WTC11 (cell line): ENCODE results near the gene TBX3. TPM values are rescaled to one million over a fixed set of nuclear protein-coding genes. Genes with fewer than 3 reads are reported as not detected.

Source experiments
- ATAC-seq: fragments of 200-7000 bp; cut with Tn5 transposase; 2 replicates; pipeline ENCODE4 v1.10.0; 2021; ENCODE audit warnings: mild to moderate bottlenecking, moderate library complexity
- CTCF ChIA-PET: fragments of 300-600 bp; sonication (Branson Sonifier 250); formaldehyde crosslinking; loops from one replicate; lab custom pipeline; 2021; ENCODE audit warnings: antibody characterized with exemption; lab: Charles Lee
- POLR2A ChIA-PET: fragments of 350-600 bp; sonication (Branson Sonifier 250); formaldehyde crosslinking; loops from one replicate; lab custom pipeline; 2021; ENCODE audit warnings: antibody characterized with exemption; lab: Charles Lee
- DNase-seq: peaks from one replicate; pipeline ENCODE4 v3.0.0; 2021; ENCODE audit warnings: low spot score
- H3K27ac Mint-ChIP-seq: 2 replicates; pipeline ENCODE4 v1.8.0; 2021; ENCODE audit warnings: mixed read lengths
- H3K27me3 Mint-ChIP-seq: 2 replicates; pipeline ENCODE4 v1.8.0; 2021; ENCODE audit warnings: low read depth, mild to moderate bottlenecking, moderate library complexity, mixed read lengths
- H3K36me3 Mint-ChIP-seq: 2 replicates; pipeline ENCODE4 v1.8.0; 2021; ENCODE audit warnings: mixed read lengths
- H3K4me1 Mint-ChIP-seq: 2 replicates; pipeline ENCODE4 v1.8.0; 2022; ENCODE audit warnings: mixed read lengths
- H3K4me3 Mint-ChIP-seq: 2 replicates; pipeline ENCODE4 v1.8.0; 2021; ENCODE audit warnings: mild to moderate bottlenecking, moderate library complexity, mixed read lengths
- H3K9me3 Mint-ChIP-seq: 2 replicates; pipeline ENCODE4 v1.8.0; 2021; ENCODE audit warnings: mixed read lengths
- ATF1 ChIP-seq: sonication (generic); formaldehyde crosslinking; IDR thresholded peaks from 2 replicates; pipeline ENCODE4 v1.8.1; 2023; ENCODE audit warnings: mild to moderate bottlenecking, moderate library complexity, missing genetic modification reagents
- CBFB ChIP-seq: sonication (generic); formaldehyde crosslinking; IDR thresholded peaks from 2 replicates; pipeline ENCODE4 v1.8.1; 2022; ENCODE audit warnings: mild to moderate bottlenecking, low read depth, missing genetic modification reagents
- GABPB1 ChIP-seq: sonication (generic); formaldehyde crosslinking; IDR thresholded peaks from 2 replicates; pipeline ENCODE4 v1.8.1; 2023; ENCODE audit warnings: mild to moderate bottlenecking, missing genetic modification reagents
- GRHL2 ChIP-seq: fragments of 250-450 bp; sonication (Bioruptor Pico); IDR thresholded peaks from 2 replicates; pipeline ENCODE4 v1.8.0; 2022; ENCODE audit warnings: mild to moderate bottlenecking, moderate library complexity; ENCODE audit not compliant: insufficient replicate concordance, severe bottlenecking
- IRF2 ChIP-seq: sonication (generic); formaldehyde crosslinking; IDR thresholded peaks from 2 replicates; pipeline ENCODE4 v1.8.0; 2022; ENCODE audit warnings: low read depth, missing genetic modification reagents, borderline replicate concordance
- MXD4 ChIP-seq: fragments of 250-450 bp; sonication (Bioruptor Pico); IDR thresholded peaks from 2 replicates; pipeline ENCODE4 v1.8.0; 2021; ENCODE audit warnings: mild to moderate bottlenecking, moderate library complexity, borderline replicate concordance
- NFATC4 ChIP-seq: fragments of 250-450 bp; sonication (Bioruptor Pico); IDR thresholded peaks from 2 replicates; pipeline ENCODE4 v1.9.0; 2021; ENCODE audit warnings: mild to moderate bottlenecking
- NR3C1 ChIP-seq: sonication (generic); formaldehyde crosslinking; conservative IDR thresholded peaks from 2 replicates; pipeline ENCODE4 v1.8.1; 2023; ENCODE audit warnings: low read depth, mild to moderate bottlenecking, missing genetic modification reagents
- RELA ChIP-seq: sonication (generic); formaldehyde crosslinking; IDR thresholded peaks from 2 replicates; pipeline ENCODE4 v1.8.1; 2022; ENCODE audit warnings: missing genetic modification reagents, mild to moderate bottlenecking, borderline replicate concordance
- SMAD3 ChIP-seq: sonication (generic); formaldehyde crosslinking; IDR thresholded peaks from 2 replicates; pipeline ENCODE4 v1.8.0; 2022; ENCODE audit warnings: missing genetic modification reagents, mild to moderate bottlenecking, borderline replicate concordance
- SOX15 ChIP-seq: fragments of 250-450 bp; sonication (Bioruptor Pico); IDR thresholded peaks from 2 replicates; pipeline ENCODE4 v1.9.0; 2021; ENCODE audit warnings: mild to moderate bottlenecking
- ZNF263 ChIP-seq: sonication (generic); formaldehyde crosslinking; IDR thresholded peaks from 2 replicates; pipeline ENCODE4 v1.8.1; 2022; ENCODE audit warnings: low read depth, mild to moderate bottlenecking, moderate library complexity, missing genetic modification reagents
- ZNF423 ChIP-seq: fragments of 250-450 bp; sonication (Bioruptor Pico); IDR thresholded peaks from 2 replicates; pipeline ENCODE4 v2.1.2; 2022; ENCODE audit warnings: mild to moderate bottlenecking, moderate library complexity
- total RNA-seq: library from RNA; stranded (reverse); gene quantifications from 3 replicates; pipeline ENCODE4 v1.2.3, GENCODE V29; 2021
- TF ChIP-seq, protein P1 (sequence below): sonication (generic); formaldehyde crosslinking; IDR thresholded peaks from 2 replicates; pipeline ENCODE4 v1.8.0; 2023; ENCODE audit warnings: missing genetic modification reagents
- TF ChIP-seq, protein P2 (sequence below): sonication (generic); formaldehyde crosslinking; IDR thresholded peaks from 2 replicates; pipeline ENCODE4 v1.8.0; 2022; ENCODE audit warnings: mild to moderate bottlenecking, missing genetic modification reagents
- TF ChIP-seq, protein P3 (sequence below): sonication (generic); formaldehyde crosslinking; IDR thresholded peaks from 2 replicates; pipeline ENCODE4 v1.8.1; 2022; ENCODE audit warnings: low read depth, missing genetic modification reagents, borderline replicate concordance
- TF ChIP-seq, protein P4 (sequence below): sonication (generic); formaldehyde crosslinking; IDR thresholded peaks from 2 replicates; pipeline ENCODE4 v1.8.1; 2023; ENCODE audit warnings: mild to moderate bottlenecking, missing genetic modification reagents
- TF ChIP-seq, protein P5 (sequence below): sonication (generic); formaldehyde crosslinking; IDR thresholded peaks from 2 replicates; pipeline ENCODE4 v1.8.0; 2022; ENCODE audit warnings: mild to moderate bottlenecking, missing genetic modification reagents
- TF ChIP-seq, protein P6 (sequence below): fragments of 250-450 bp; sonication (Bioruptor Pico); IDR thresholded peaks from 2 replicates; pipeline ENCODE4 v1.9.0; 2021; ENCODE audit warnings: mild to moderate bottlenecking, borderline replicate concordance

TBX3 gene
- total RNA-seq, 1 experiment from 2014 or later: 2.2 TPM

DNA sequence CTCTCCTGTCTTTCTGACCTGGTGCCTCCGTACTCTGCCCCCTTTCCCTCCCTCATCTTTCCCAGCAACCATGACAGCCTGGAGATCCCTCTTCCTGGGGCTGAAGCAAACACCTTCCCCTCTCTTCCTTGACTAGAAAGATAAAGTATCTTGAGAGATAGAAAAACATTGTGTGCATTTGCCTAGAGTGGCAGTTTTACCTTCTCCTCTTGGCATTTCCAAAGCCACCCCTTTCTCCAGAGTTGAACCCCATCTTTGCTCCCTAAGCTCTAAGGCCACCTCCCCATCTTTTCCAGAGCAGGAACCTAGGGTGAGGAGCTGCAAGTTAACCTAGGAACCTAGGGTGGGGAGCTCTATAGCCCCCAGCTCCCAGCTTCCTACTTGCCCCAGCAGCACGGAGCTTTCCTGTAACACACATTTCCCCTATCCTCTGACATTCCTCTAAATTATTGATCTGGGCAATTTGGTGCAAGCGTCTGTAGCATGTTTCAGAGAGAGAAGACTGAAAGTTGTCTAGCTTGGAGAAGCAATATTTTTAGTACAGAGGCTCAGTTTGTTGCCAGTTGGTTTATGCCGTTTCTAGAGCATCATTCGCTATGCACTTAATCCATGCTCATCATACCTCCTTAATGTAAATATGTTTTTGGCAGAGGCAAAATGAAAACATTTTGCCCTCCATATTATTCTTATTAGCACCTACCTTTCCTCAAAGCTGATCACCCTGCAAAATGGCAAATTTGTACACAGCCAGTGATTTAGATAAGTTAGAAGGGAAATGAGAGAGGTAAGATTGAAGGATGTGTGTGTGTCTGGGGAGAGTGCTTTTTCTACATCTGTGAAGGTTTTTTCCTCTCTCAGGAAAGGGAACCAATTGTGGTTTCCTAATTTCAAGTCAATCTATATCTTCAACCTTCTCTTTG, 5.4 kb upstream of the TBX3 start:
- TF ChIP-seq SOX15 (CRISPR knock-in tag): no peak
- no peak for TF ChIP-seq GRHL2
- TF ChIP-seq, protein P1, sequence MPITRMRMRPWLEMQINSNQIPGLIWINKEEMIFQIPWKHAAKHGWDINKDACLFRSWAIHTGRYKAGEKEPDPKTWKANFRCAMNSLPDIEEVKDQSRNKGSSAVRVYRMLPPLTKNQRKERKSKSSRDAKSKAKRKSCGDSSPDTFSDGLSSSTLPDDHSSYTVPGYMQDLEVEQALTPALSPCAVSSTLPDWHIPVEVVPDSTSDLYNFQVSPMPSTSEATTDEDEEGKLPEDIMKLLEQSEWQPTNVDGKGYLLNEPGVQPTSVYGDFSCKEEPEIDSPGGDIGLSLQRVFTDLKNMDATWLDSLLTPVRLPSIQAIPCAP (CRISPR knock-in tag): no peak
- TF ChIP-seq, protein P2, sequence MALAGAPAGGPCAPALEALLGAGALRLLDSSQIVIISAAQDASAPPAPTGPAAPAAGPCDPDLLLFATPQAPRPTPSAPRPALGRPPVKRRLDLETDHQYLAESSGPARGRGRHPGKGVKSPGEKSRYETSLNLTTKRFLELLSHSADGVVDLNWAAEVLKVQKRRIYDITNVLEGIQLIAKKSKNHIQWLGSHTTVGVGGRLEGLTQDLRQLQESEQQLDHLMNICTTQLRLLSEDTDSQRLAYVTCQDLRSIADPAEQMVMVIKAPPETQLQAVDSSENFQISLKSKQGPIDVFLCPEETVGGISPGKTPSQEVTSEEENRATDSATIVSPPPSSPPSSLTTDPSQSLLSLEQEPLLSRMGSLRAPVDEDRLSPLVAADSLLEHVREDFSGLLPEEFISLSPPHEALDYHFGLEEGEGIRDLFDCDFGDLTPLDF (CRISPR knock-in tag): no peak
- no peak for TF ChIP-seq ATF1 (CRISPR knock-in tag)
- no peak for TF ChIP-seq GABPB1 (CRISPR knock-in tag)
- TF ChIP-seq ZNF423 (CRISPR knock-in tag): no peak
- TF ChIP-seq IRF2 (CRISPR knock-in tag): no peak
- TF ChIP-seq, protein P3, sequence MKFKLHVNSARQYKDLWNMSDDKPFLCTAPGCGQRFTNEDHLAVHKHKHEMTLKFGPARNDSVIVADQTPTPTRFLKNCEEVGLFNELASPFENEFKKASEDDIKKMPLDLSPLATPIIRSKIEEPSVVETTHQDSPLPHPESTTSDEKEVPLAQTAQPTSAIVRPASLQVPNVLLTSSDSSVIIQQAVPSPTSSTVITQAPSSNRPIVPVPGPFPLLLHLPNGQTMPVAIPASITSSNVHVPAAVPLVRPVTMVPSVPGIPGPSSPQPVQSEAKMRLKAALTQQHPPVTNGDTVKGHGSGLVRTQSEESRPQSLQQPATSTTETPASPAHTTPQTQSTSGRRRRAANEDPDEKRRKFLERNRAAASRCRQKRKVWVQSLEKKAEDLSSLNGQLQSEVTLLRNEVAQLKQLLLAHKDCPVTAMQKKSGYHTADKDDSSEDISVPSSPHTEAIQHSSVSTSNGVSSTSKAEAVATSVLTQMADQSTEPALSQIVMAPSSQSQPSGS: no peak
- H3K27me3 Mint-ChIP-seq: peaks cover 98% of the 10 kb centered on the region
- no peak overlapping the region for H3K27ac Mint-ChIP-seq
- no peak for ATAC-seq
- no peak overlapping the region for H3K4me3 Mint-ChIP-seq
- H3K9me3 Mint-ChIP-seq: no peaks in the 10 kb centered on the region
- CTCF ChIA-PET: interaction anchor here (0.6 to 1.2 kb wide), 2 partner anchors 23 kb away, joined by 3 read pairs; no protein-coding TSS in a partner anchor
- no peak for DNase-seq
- H3K36me3 Mint-ChIP-seq: no peaks in the 10 kb centered on the region
- H3K4me1 Mint-ChIP-seq: peaks cover 70% of the 10 kb centered on the region
- POLR2A ChIA-PET: no interaction called here

DNA sequence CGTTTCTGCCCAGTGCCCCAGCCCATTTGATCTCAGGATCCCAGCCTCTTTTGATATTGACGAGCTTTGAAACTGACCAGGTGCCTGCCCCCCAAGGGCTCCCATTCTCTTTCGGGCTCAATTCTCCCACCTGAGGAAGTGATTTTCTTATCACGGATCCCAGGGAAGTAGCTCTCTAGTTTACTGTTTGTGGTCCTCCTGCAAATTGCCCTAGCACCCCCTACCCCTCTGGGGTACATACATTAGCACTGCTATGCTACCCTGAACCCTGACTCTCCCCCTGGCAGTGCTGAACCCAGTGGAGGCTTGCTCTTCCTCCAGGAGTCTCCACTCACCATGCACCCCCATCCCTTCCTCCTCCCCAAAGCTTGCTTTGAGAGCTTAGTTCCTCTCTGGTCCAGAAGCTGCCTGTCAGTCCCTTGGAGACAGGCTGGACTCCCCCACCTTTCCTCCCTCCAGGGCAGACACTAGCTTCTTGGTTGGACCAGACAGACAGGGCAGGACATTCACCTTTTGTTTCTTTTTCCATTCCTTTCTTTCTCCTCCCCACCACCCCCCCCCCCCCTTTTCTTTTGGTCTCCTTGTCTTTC, 4.4 kb upstream of the TBX3 start:
- ChIA-PET POLR2A (no interaction called here), CTCF (interaction anchor here (0.6 to 1.3 kb wide), 5 partner anchors 12 to 943 kb away, joined by 3 to 5 read pairs (median 4); no protein-coding TSS in a partner anchor)
- TF ChIP-seq ZNF263 (CRISPR knock-in tag): no peak
- TF ChIP-seq CBFB (CRISPR knock-in tag): no peak
- TF ChIP-seq, protein P4, sequence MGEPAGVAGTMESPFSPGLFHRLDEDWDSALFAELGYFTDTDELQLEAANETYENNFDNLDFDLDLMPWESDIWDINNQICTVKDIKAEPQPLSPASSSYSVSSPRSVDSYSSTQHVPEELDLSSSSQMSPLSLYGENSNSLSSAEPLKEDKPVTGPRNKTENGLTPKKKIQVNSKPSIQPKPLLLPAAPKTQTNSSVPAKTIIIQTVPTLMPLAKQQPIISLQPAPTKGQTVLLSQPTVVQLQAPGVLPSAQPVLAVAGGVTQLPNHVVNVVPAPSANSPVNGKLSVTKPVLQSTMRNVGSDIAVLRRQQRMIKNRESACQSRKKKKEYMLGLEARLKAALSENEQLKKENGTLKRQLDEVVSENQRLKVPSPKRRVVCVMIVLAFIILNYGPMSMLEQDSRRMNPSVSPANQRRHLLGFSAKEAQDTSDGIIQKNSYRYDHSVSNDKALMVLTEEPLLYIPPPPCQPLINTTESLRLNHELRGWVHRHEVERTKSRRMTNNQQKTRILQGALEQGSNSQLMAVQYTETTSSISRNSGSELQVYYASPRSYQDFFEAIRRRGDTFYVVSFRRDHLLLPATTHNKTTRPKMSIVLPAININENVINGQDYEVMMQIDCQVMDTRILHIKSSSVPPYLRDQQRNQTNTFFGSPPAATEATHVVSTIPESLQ: no peak
- TF ChIP-seq SMAD3 (CRISPR knock-in tag): no peak
- TF ChIP-seq, protein P5, sequence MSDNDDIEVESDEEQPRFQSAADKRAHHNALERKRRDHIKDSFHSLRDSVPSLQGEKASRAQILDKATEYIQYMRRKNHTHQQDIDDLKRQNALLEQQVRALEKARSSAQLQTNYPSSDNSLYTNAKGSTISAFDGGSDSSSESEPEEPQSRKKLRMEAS (CRISPR knock-in tag): no peak
- TF ChIP-seq MXD4 (CRISPR knock-in tag): no peak
- TF ChIP-seq, protein P6, sequence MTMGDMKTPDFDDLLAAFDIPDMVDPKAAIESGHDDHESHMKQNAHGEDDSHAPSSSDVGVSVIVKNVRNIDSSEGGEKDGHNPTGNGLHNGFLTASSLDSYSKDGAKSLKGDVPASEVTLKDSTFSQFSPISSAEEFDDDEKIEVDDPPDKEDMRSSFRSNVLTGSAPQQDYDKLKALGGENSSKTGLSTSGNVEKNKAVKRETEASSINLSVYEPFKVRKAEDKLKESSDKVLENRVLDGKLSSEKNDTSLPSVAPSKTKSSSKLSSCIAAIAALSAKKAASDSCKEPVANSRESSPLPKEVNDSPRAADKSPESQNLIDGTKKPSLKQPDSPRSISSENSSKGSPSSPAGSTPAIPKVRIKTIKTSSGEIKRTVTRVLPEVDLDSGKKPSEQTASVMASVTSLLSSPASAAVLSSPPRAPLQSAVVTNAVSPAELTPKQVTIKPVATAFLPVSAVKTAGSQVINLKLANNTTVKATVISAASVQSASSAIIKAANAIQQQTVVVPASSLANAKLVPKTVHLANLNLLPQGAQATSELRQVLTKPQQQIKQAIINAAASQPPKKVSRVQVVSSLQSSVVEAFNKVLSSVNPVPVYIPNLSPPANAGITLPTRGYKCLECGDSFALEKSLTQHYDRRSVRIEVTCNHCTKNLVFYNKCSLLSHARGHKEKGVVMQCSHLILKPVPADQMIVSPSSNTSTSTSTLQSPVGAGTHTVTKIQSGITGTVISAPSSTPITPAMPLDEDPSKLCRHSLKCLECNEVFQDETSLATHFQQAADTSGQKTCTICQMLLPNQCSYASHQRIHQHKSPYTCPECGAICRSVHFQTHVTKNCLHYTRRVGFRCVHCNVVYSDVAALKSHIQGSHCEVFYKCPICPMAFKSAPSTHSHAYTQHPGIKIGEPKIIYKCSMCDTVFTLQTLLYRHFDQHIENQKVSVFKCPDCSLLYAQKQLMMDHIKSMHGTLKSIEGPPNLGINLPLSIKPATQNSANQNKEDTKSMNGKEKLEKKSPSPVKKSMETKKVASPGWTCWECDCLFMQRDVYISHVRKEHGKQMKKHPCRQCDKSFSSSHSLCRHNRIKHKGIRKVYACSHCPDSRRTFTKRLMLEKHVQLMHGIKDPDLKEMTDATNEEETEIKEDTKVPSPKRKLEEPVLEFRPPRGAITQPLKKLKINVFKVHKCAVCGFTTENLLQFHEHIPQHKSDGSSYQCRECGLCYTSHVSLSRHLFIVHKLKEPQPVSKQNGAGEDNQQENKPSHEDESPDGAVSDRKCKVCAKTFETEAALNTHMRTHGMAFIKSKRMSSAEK: no peak
- no peak for TF ChIP-seq NFATC4 (CRISPR knock-in tag)
- no peak for TF ChIP-seq RELA (CRISPR knock-in tag)
- TF ChIP-seq NR3C1 (CRISPR knock-in tag): no peak
- TF ChIP-seq, protein P3: no peak
- Mint-ChIP-seq H3K27me3 (peaks cover 98% of the 10 kb centered on the region), H3K9me3 (no peaks in the 10 kb centered on the region), H3K27ac (no peak overlapping the region), H3K4me1 (peaks cover 65% of the 10 kb centered on the region), H3K36me3 (no peaks in the 10 kb centered on the region), H3K4me3 (no peak overlapping the region)
- ATAC-seq (no peak), DNase-seq (no peak)
